ENCODE results near the gene ISG20L2. TPM values are rescaled to one million over a fixed set of nuclear protein-coding genes. Genes with fewer than 3 reads are reported as not detected.

Gene ISG20L2
- total RNA-seq, 5 donors from 2014 or later (not counting 1 experiment from before 2014, with no cell fraction given), result 35.3 to 63.7 (median 44.3) TPM

DNA sequence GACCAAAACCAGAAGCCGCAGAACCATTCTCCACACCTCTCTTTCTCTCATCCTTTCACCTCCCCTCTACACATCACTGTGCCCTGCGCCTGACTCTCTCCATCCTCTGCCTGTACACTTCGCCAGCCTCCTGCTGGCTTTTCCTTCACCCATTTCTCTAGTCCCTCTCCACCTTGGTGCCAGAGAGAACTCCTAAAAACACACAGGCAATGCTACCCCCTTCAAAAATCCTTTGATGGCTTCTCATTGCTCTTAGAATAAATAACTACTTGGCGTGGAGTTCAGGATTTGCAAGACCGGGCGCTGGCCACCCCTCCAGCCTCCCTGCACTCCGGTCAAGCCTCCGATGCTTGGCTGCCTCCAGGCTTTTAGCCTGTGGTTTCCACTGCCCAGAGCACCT lies 31.8 kb downstream of the ISG20L2 start:
- WGBS (ENCODE audit: insufficient coverage), result 87% methylated on average over 8 of the region's 8 CpGs
- ATAC-seq (replicated peaks in 1 of 4), result no peak
- Mint-ChIP-seq H3K4me3 (no peak overlapping the region), H3K27ac (peak overlapping the region in 1 of 2 donors; percentile 43), H3K27me3 (peaks cover 49 to 62% of the 10 kb centered on the region in 2 donors), H3K36me3 (peaks cover 5% of the 10 kb centered on the region), H3K4me1 (peaks cover 12 to 20% (median 14%) of the 10 kb centered on the region in 3 donors), H3K9me3 (no peaks in the 10 kb centered on the region)
- ChIA-PET POLR2A (no interaction called here), CTCF (no interaction called here)
- Histone ChIP-seq H3K9me3 (no peaks in the 10 kb centered on the region), H3K36me3 (ENCODE audit: control insufficient read depth in 2 of 2, extremely low read depth in 1 of 2, insufficient read depth in 1 of 2, low read length in 1 of 2) (no peaks in the 10 kb centered on the region), H3K4me1 (ENCODE audit: control insufficient read depth in 1 of 2, extremely low read depth in 1 of 2, insufficient read depth in 2 of 2, low read length in 2 of 2) (peaks cover 17 to 24% of the 10 kb centered on the region in 2 experiments), H3K27ac (ENCODE audit: low read length) (no peak overlapping the region), H3K4me3 (ENCODE audit: control insufficient read depth in 1 of 2, extremely low read depth in 1 of 2, low read length in 1 of 2) (no peak overlapping the region), H3K27me3 (replicated peaks in 1 of 2; ENCODE audit: control insufficient read depth in 2 of 2, extremely low read depth in 1 of 2, insufficient read depth in 2 of 2, low read length in 1 of 2) (peaks cover 2 to 87% of the 10 kb centered on the region in 2 experiments)
- no peak for DNase-seq

DNA sequence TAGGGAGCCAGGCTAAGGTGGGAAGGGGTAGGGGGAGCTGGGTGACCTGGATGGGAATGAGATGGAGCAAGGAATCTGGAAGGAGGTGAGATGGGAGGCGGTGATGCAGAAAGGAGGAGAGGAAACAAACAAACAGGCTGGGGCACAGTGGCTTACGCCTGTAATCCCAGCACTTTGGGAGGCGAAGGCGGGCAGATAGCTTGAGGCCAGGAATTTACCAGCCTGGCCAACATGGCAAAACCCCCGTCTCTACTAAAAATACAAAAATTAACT lies 33.9 kb downstream of the ISG20L2 start:
- H3K27ac ChIP-seq (ENCODE audit: low read length), result no peak overlapping the region
- ChIA-PET CTCF (interaction anchor here in 1 of 2 donors (0.5 kb wide), 1 partner anchor 309 kb away, joined by 4 read pairs; no protein-coding TSS in a partner anchor), POLR2A (no interaction called here)
- H3K36me3 ChIP-seq (ENCODE audit: control insufficient read depth in 2 of 2, extremely low read depth in 1 of 2, insufficient read depth in 1 of 2, low read length in 1 of 2), result no peaks in the 10 kb centered on the region
- Mint-ChIP-seq H3K4me1 (peaks cover 12 to 23% (median 18%) of the 10 kb centered on the region in 3 donors), H3K27me3 (peaks cover 61 to 70% of the 10 kb centered on the region in 2 donors), H3K4me3 (no peak overlapping the region), H3K36me3 (peaks cover 2% of the 10 kb centered on the region), H3K9me3 (no peaks in the 10 kb centered on the region), H3K27ac (no peak overlapping the region)
- 100% methylated on average over 1 of the region's 5 CpGs for WGBS (ENCODE audit: insufficient coverage)
- H3K9me3 ChIP-seq, result no peaks in the 10 kb centered on the region
- DNase-seq (no peak), ATAC-seq (replicated peaks in 1 of 4) (no peak)
- peaks cover 5 to 87% of the 10 kb centered on the region in 2 experiments for H3K27me3 ChIP-seq (replicated peaks in 1 of 2; ENCODE audit: control insufficient read depth in 2 of 2, extremely low read depth in 1 of 2, insufficient read depth in 2 of 2, low read length in 1 of 2)
- H3K4me3 ChIP-seq (ENCODE audit: control insufficient read depth in 1 of 2, extremely low read depth in 1 of 2, low read length in 1 of 2), result no peak overlapping the region
- peaks cover 15 to 22% of the 10 kb centered on the region in 2 experiments for H3K4me1 ChIP-seq (ENCODE audit: control insufficient read depth in 1 of 2, extremely low read depth in 1 of 2, insufficient read depth in 2 of 2, low read length in 2 of 2)

DNA sequence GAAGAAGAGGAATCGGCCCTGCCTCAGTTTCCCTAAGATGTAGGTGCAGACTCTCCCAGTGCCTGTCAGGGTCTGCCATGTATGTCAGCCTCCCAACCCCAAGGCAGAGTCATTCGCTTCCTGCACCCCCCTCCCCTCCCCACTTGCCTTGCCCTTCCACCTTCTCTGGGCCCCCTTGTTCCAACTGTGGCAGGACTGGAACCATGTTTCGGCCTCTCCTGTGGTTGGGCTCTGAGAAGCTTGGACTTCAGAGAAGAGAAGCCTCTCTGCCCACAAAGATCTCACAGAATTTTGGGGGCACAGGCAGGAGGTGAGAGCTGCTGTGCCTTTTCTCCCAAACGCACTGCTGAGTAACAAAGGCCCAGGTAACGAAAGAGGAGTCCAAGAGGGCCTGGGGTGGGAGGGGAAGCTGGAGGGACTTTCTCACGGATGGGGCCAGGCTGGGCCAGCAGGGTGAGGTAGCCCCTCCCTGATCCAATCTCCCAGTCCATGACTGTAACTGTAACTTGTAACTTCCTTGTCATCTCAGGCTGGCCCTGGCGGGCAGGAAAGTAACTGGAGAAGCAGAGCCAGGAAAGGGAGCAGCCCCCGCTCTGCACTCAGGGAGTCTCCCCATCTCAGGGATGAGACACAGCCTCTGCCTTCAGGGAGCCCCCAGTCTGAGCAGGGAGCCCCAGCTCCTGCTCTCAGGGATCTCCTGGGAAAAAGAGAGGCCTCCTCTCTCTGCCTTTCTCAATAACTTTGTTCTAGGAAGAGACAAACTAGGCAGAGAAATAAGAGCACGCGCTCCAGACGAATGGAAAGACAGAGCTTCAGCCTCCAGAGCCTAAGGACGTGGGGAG lies 34.5 kb downstream of the ISG20L2 start:
- H3K27ac Mint-ChIP-seq, result no peak overlapping the region
- WGBS (ENCODE audit: insufficient coverage), result 95% methylated on average over 6 of the region's 12 CpGs
- Histone ChIP-seq H3K27ac (ENCODE audit: low read length) (no peak overlapping the region), H3K9me3 (no peaks in the 10 kb centered on the region), H3K4me3 (ENCODE audit: control insufficient read depth in 1 of 2, extremely low read depth in 1 of 2, low read length in 1 of 2) (no peak overlapping the region), H3K4me1 (ENCODE audit: control insufficient read depth in 1 of 2, extremely low read depth in 1 of 2, insufficient read depth in 2 of 2, low read length in 2 of 2) (peaks cover 15 to 27% of the 10 kb centered on the region in 2 experiments), H3K36me3 (ENCODE audit: control insufficient read depth in 2 of 2, extremely low read depth in 1 of 2, insufficient read depth in 1 of 2, low read length in 1 of 2) (no peaks in the 10 kb centered on the region), H3K27me3 (replicated peaks in 1 of 2; ENCODE audit: control insufficient read depth in 2 of 2, extremely low read depth in 1 of 2, insufficient read depth in 2 of 2, low read length in 1 of 2) (peaks cover 5 to 89% of the 10 kb centered on the region in 2 experiments)
- CTCF ChIA-PET, result interaction anchor here in 1 of 2 donors (0.5 to 0.6 kb wide), 2 partner anchors 9 to 308 kb away, joined by 3 to 4 read pairs; no protein-coding TSS in a partner anchor
- H3K27me3 Mint-ChIP-seq, result peaks cover 65 to 73% of the 10 kb centered on the region in 2 donors
- POLR2A ChIA-PET, result interaction anchor here in 1 of 2 donors (0.7 kb wide), 1 partner anchor 16 kb away, joined by 5 read pairs; no protein-coding TSS in a partner anchor
- no peak for ATAC-seq (replicated peaks in 1 of 4)
- H3K9me3 Mint-ChIP-seq, result no peaks in the 10 kb centered on the region
- H3K36me3 Mint-ChIP-seq, result no peaks in the 10 kb centered on the region
- no peak for DNase-seq
- H3K4me3 Mint-ChIP-seq, result no peak overlapping the region
- H3K4me1 Mint-ChIP-seq, result peaks cover 17 to 28% (median 22%) of the 10 kb centered on the region in 3 donors

DNA sequence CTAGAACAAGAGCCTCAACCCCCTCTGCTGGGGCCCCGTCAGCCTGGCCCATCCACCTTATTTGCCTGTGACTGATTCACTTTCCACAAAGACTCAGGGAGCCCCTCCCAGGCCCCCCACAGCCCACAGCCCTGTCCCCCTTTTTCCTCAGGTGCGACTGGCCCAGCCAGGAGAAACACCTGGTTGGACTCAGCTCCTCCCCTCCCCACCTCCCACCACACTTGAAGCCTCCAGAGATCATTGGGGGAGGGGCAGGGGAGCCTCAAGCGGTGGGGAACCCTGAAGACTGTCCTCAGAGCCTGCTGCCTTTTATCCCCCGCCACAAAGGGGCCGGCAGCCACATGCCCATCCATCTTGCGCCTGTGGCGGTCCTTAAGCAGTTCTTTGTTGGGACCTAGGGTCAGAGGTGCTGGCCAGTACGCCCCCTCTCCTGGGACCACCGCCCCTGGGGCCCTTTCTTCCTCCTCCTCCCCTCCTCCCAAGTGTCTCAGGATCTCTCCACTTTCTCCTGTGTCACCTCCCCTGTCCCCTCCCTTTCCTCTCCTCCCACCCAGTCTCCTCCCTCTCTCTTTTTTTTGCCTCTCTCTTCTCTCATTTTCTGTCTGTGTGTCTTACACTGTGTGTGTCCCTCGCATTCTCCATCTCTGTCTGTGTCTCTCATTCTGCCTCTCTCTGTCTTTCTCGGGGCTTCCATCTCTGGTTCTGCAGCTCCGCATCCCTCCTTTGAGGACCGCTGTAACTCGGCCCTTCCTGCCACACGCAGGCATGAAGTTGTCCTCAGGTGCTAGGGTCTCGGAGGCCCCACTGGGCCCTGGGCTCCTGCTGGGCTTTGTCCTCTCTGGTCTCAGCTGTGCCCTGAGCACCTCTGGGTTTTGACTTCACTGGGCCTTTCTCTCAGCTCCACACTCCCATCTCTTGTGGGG lies 35.4 kb downstream of the ISG20L2 start:
- Histone ChIP-seq H3K36me3 (ENCODE audit: control insufficient read depth in 2 of 2, extremely low read depth in 1 of 2, insufficient read depth in 1 of 2, low read length in 1 of 2) (no peaks in the 10 kb centered on the region), H3K4me3 (ENCODE audit: control insufficient read depth in 1 of 2, extremely low read depth in 1 of 2, low read length in 1 of 2) (no peak overlapping the region), H3K4me1 (ENCODE audit: control insufficient read depth in 1 of 2, extremely low read depth in 1 of 2, insufficient read depth in 2 of 2, low read length in 2 of 2) (peaks cover 15 to 28% of the 10 kb centered on the region in 2 experiments), H3K9me3 (no peaks in the 10 kb centered on the region), H3K27me3 (replicated peaks in 1 of 2; ENCODE audit: control insufficient read depth in 2 of 2, extremely low read depth in 1 of 2, insufficient read depth in 2 of 2, low read length in 1 of 2) (peaks cover 5 to 91% of the 10 kb centered on the region in 2 experiments), H3K27ac (ENCODE audit: low read length) (no peak overlapping the region)
- POLR2A ChIA-PET, result interaction anchor here in 1 of 2 donors (0.7 kb wide), 1 partner anchor 15 kb away, joined by 5 read pairs; no protein-coding TSS in a partner anchor
- 31% methylated on average over 11 of the region's 16 CpGs for WGBS (ENCODE audit: insufficient coverage)
- Mint-ChIP-seq H3K4me3 (peak overlapping the region in 1 of 3 donors; percentile 8), H3K27me3 (peaks cover 59 to 77% of the 10 kb centered on the region in 2 donors), H3K36me3 (no peaks in the 10 kb centered on the region), H3K27ac (peak overlapping the region in 1 of 2 donors; percentile 43), H3K4me1 (peaks cover 20 to 28% (median 22%) of the 10 kb centered on the region in 3 donors), H3K9me3 (no peaks in the 10 kb centered on the region)
- ATAC-seq (replicated peaks in 1 of 4) (no peak), DNase-seq (peak in 11 of 35 experiments; percentile 8 to 45 (median 25))
- CTCF ChIA-PET, result interaction anchor here in 1 of 2 donors (0.6 to 6.2 kb wide), 2 partner anchors 10 to 34 kb away, joined by 3 to 68 read pairs; partner anchors contain the start of genes ISG20L2 and METTL25B

DNA sequence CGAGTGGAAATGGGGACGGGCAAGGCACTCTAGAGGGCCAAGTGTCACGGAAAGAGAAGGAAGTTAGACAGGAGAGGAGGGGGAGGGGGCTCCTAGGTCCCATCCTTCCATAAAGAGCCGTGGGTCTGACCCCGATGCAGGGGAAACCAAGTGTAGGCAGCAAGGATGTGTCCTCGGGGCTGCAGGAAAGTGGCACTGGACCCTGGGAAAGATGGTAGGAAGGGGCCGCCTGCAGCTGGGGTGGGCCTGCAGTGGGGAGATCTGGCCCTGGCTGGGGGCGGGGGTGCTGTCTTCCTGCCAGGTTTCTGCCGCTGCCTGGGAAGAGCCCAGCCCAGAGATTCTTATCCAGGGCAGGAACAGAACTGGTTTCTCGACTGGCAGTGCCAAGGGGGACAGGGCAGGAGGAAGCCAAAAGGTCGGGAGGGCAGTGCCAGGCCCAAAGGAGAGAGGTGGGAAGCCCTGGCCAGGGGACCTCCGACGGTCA lies 36.1 kb downstream of the ISG20L2 start:
- H3K27ac Mint-ChIP-seq, result no peak overlapping the region
- 6% methylated on average over 13 of the region's 13 CpGs for WGBS (ENCODE audit: insufficient coverage)
- Histone ChIP-seq H3K36me3 (ENCODE audit: control insufficient read depth in 2 of 2, extremely low read depth in 1 of 2, insufficient read depth in 1 of 2, low read length in 1 of 2) (no peaks in the 10 kb centered on the region), H3K27me3 (replicated peaks in 1 of 2; ENCODE audit: control insufficient read depth in 2 of 2, extremely low read depth in 1 of 2, insufficient read depth in 2 of 2, low read length in 1 of 2) (peaks cover 5 to 92% of the 10 kb centered on the region in 2 experiments), H3K27ac (ENCODE audit: low read length) (no peak overlapping the region), H3K9me3 (no peaks in the 10 kb centered on the region), H3K4me1 (ENCODE audit: control insufficient read depth in 1 of 2, extremely low read depth in 1 of 2, insufficient read depth in 2 of 2, low read length in 2 of 2) (peaks cover 15 to 28% of the 10 kb centered on the region in 2 experiments), H3K4me3 (ENCODE audit: control insufficient read depth in 1 of 2, extremely low read depth in 1 of 2, low read length in 1 of 2) (no peak overlapping the region)
- ChIA-PET CTCF (interaction anchor here (0.8 to 6.2 kb wide), 2 partner anchors 34 kb away, joined by 4 to 68 read pairs; partner anchors contain the start of genes ISG20L2 (in 1 of the 2) and METTL25B (in 1 of the 2)), POLR2A (no interaction called here)
- no peak for DNase-seq
- H3K9me3 Mint-ChIP-seq, result no peaks in the 10 kb centered on the region
- H3K4me3 Mint-ChIP-seq, result peak overlapping the region in 1 of 3 donors; percentile 14
- no peaks in the 10 kb centered on the region for H3K36me3 Mint-ChIP-seq
- no peak for ATAC-seq (replicated peaks in 1 of 4)
- peaks cover 55 to 72% of the 10 kb centered on the region in 2 donors for H3K27me3 Mint-ChIP-seq
- H3K4me1 Mint-ChIP-seq, result peaks cover 20 to 28% (median 22%) of the 10 kb centered on the region in 3 donors

Data from T-cell (primary cell).